ENCODE measurements around the gene TM9SF3.

DNA sequence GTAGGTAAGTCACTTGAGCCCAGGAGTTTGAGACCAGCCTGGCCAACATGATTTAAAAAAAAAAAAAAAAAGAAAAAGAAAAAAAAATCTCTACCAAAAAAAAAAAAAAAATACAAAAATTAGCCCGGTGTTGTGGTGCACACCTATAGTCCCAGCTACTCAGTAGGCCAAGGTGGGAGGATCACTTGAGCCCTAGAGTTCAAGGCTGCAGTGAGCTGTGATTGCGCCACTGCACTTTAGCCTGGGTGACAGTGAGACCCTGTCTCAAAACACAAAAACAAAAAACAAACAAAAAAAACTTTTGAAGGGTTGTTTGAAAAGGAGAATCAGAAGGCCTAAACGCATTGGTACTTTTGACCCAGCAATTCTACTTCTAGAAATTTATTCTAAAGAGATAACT, 86.8 kb downstream of the TM9SF3 start:
- TF ChIP-seq, protein P1, sequence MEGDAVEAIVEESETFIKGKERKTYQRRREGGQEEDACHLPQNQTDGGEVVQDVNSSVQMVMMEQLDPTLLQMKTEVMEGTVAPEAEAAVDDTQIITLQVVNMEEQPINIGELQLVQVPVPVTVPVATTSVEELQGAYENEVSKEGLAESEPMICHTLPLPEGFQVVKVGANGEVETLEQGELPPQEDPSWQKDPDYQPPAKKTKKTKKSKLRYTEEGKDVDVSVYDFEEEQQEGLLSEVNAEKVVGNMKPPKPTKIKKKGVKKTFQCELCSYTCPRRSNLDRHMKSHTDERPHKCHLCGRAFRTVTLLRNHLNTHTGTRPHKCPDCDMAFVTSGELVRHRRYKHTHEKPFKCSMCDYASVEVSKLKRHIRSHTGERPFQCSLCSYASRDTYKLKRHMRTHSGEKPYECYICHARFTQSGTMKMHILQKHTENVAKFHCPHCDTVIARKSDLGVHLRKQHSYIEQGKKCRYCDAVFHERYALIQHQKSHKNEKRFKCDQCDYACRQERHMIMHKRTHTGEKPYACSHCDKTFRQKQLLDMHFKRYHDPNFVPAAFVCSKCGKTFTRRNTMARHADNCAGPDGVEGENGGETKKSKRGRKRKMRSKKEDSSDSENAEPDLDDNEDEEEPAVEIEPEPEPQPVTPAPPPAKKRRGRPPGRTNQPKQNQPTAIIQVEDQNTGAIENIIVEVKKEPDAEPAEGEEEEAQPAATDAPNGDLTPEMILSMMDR (IDR thresholded peaks at IDR 0.05) = no peak
- TF ChIP-seq POLR2AphosphoS5 (IDR thresholded peaks at IDR 0.05) (no peak), POLR2A (IDR thresholded peaks at IDR 0.05) (no peak)
